Gastroesophageal sphincter (tissue), 4 donors: ENCODE results near the gene HS3ST2. TPM values are rescaled to one million over a fixed set of nuclear protein-coding genes. Genes with fewer than 3 reads are reported as not detected.

Source experiments
- ATAC-seq: fragments of 150-250 bp; one replicate; pipeline ENCODE4 v1.9.1; 2016; ENCODE audit warnings: mild to moderate bottlenecking, moderate library complexity
- H3K27ac ChIP-seq, 4 donors: fragments of 200-600 bp; sonication (generic) in 3 of 4; 1 replicate in 3 of 4; 2 replicates in 1 of 4; pipeline ENCODE4 v1.5.1; 2016 to 2019
- H3K27me3 ChIP-seq: fragments of 200-600 bp; sonication (generic); one replicate; pipeline ENCODE4 v1.5.1; 2019
- H3K36me3 ChIP-seq, 2 donors: fragments of 200-600 bp; sonication (generic); one replicate each; pipeline ENCODE4 v1.5.1; 2019; ENCODE audit warnings: control low read depth in 1 of 2
- H3K4me1 ChIP-seq, 3 donors: fragments of 200-600 bp; sonication (generic); 1 replicate in 2 of 3; 2 replicates in 1 of 3; pipeline ENCODE4 v1.5.1; 2016 to 2019; ENCODE audit warnings: control low read depth in 2 of 3
- H3K4me3 ChIP-seq, 2 donors: fragments of 200-600 bp; sonication (generic); one replicate each; pipeline ENCODE4 v1.5.1; 2019; ENCODE audit warnings: mild to moderate bottlenecking in 1 of 2, moderate library complexity in 1 of 2
- H3K9me3 ChIP-seq, 3 donors: fragments of 200-600 bp; sonication (generic); one replicate each; pipeline ENCODE4 v1.5.1; 2017 to 2019; ENCODE audit warnings: control low read depth in 2 of 3
- EP300 ChIP-seq: sonication (generic); formaldehyde crosslinking; IDR thresholded peaks from one replicate; pipeline ENCODE4 v1.6.1; 2017; ENCODE audit warnings: antibody characterized with exemption, mild to moderate bottlenecking
- POLR2A ChIP-seq, 2 donors: fragments of 450-650 bp; IDR thresholded peaks; one replicate each; pipeline ENCODE4 v1.6.1; 2017; ENCODE audit warnings: antibody characterized with exemption in 2 of 2, mild to moderate bottlenecking in 2 of 2, moderate library complexity in 1 of 2
- POLR2AphosphoS5 ChIP-seq: sonication (generic); formaldehyde crosslinking; IDR thresholded peaks from one replicate; pipeline ENCODE4 v1.6.1; 2017; ENCODE audit warnings: antibody characterized with exemption
- WGBS, 2 donors: methylation state at CpG; one replicate each; pipeline ENCODE4 v1.1.5; 2018; ENCODE audit warnings: low coverage in 1 of 2; 5-methylcytosine and 5-hydroxymethylcytosine counted together
- total RNA-seq, 4 donors: library from RNA; depleted of rRNA; stranded (reverse); fragments of >200 nt; gene quantifications; one replicate each; pipeline ENCODE4 v1.1.0, GENCODE V29; 2016
- TF ChIP-seq, protein P1 (sequence below), 4 experiments: fragments of 200-600 bp in 2 of 4; fragments of 450-650 bp in 2 of 4; sonication (generic) in 1 of 4; IDR thresholded peaks; one replicate each; pipeline ENCODE4 v1.5.1; 2017 to 2019; ENCODE audit warnings: antibody characterized with exemption in 4 of 4, mild to moderate bottlenecking in 2 of 4, moderate library complexity in 2 of 4

The HS3ST2 gene
- total RNA-seq, 4 donors from 2014 or later = 0.66 to 2.0 (median 1.7) TPM

DNA sequence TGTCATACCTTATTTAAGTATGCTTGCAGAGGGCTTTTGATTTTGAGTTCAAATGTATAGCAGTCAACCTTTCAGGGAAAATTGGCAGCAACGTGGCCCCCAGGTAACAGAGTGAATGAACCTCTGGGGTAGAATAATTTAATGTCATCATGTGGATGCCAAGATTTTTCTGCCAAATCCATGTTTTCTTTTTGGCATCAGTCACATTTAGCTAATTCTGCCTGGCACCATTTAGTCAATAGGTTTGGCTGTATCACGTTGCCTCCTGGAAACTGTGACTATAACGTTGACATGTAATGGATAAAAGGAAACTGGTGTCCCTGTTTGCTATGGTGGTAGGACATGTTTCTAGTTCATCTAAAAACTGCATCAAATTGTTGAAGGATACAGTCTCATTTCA, 115.5 kb downstream of the HS3ST2 start:
- Histone ChIP-seq H3K9me3 (no peaks in the 10 kb centered on the region), H3K27me3 (peaks cover 40% of the 10 kb centered on the region), H3K4me1 (no peaks in the 10 kb centered on the region), H3K36me3 (no peaks in the 10 kb centered on the region), H3K4me3 (no peak overlapping the region), H3K27ac (no peak overlapping the region)
- TF ChIP-seq POLR2AphosphoS5 (no peak), POLR2A (IDR thresholded peaks at IDR 0.05) (no peak), EP300 (no peak)
- TF ChIP-seq, protein P1, sequence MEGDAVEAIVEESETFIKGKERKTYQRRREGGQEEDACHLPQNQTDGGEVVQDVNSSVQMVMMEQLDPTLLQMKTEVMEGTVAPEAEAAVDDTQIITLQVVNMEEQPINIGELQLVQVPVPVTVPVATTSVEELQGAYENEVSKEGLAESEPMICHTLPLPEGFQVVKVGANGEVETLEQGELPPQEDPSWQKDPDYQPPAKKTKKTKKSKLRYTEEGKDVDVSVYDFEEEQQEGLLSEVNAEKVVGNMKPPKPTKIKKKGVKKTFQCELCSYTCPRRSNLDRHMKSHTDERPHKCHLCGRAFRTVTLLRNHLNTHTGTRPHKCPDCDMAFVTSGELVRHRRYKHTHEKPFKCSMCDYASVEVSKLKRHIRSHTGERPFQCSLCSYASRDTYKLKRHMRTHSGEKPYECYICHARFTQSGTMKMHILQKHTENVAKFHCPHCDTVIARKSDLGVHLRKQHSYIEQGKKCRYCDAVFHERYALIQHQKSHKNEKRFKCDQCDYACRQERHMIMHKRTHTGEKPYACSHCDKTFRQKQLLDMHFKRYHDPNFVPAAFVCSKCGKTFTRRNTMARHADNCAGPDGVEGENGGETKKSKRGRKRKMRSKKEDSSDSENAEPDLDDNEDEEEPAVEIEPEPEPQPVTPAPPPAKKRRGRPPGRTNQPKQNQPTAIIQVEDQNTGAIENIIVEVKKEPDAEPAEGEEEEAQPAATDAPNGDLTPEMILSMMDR (IDR thresholded peaks at IDR 0.05) = no peak
- WGBS, 2 donors = 48 to 52% methylated on average over 2 to 3 of the region's 3 CpGs
- no peak for ATAC-seq

DNA sequence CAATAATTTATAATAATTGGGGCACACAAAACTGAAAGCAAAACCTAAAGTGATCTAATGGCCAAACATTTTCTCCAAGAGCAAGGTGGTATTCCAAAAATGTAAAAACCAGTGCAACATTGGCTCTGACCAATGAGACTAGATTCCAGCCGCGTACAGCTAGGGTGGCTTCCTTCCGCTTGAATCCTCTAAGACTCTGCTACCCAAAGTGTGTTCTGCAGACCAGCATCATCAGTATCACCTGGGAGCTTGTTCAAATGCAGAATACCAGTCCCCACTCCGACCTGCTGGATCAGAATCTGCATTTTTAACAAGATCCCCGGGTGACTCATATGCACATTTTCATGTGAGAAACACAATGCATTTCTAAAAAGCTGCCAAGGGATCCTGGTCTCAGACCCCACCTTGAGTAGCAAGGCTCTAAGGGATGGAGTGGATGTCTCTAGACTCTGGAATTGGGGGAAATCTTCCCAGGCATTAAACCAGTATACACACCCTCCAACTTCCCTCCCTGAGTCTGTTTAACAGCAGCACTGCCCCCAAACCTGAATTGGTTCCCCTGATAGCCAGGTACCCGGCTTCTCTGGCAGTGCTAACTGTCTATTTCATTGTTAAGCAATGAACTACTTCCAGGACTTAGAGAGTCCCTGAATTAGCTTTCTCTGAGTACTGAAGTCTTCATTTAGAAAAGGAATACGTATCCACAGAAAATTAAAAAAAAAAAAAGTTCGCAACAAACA, 118.2 kb downstream of the HS3ST2 start:
- Histone ChIP-seq H3K36me3 (no peaks in the 10 kb centered on the region), H3K4me3 (no peak overlapping the region), H3K9me3 (no peaks in the 10 kb centered on the region), H3K27ac (no peak overlapping the region), H3K27me3 (peaks cover 32% of the 10 kb centered on the region), H3K4me1 (no peaks in the 10 kb centered on the region)
- TF ChIP-seq, protein P1 (IDR thresholded peaks at IDR 0.05) = no peak
- TF ChIP-seq POLR2AphosphoS5 (no peak), POLR2A (IDR thresholded peaks at IDR 0.05) (no peak), EP300 (no peak)
- WGBS, 2 donors = 26 to 33% methylated on average over 7 of the region's 8 CpGs
- ATAC-seq = no peak

DNA sequence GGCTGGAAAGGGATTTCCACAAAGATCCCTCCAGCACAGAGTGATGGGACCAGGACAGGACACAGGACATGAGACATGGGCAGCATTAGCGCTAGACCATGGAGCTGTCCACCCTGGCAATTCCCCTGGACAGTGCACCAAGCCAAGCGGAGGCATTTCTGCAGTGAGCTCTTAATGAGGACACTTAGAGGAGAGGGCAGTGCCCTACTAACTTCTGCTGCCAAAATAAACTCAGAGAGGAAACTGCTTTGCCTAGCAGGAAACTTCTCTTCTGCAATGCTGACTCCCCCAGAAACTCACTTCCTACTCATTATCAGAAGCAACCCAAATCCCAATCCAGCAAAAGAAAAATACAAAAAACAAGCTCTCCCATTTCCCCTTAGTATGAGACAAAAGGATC, 119.2 kb downstream of the HS3ST2 start:
- no peak for TF ChIP-seq EP300
- TF ChIP-seq, protein P1 (IDR thresholded peaks at IDR 0.05) = no peak
- TF ChIP-seq POLR2AphosphoS5 = no peak
- no peak for TF ChIP-seq POLR2A (IDR thresholded peaks at IDR 0.05)
- WGBS, 2 donors = 10% methylated on average over 2 of the region's 2 CpGs; no CpG with 5 or more reads in 1 of the 2 donors
- Histone ChIP-seq H3K27me3 (peaks cover 32% of the 10 kb centered on the region), H3K9me3 (no peaks in the 10 kb centered on the region), H3K4me1 (no peaks in the 10 kb centered on the region), H3K4me3 (no peak overlapping the region), H3K36me3 (no peaks in the 10 kb centered on the region), H3K27ac (no peak overlapping the region)
- ATAC-seq = no peak

- TF ChIP-seq POLR2A (IDR thresholded peaks at IDR 0.05) = no peak
- TF ChIP-seq POLR2AphosphoS5 = no peak
- TF ChIP-seq, protein P1 (IDR thresholded peaks at IDR 0.05) = no peak
- TF ChIP-seq EP300 = no peak
- Histone ChIP-seq H3K27me3 (peaks cover 32% of the 10 kb centered on the region), H3K27ac (no peak overlapping the region), H3K36me3 (no peaks in the 10 kb centered on the region), H3K4me3 (no peak overlapping the region), H3K9me3 (no peaks in the 10 kb centered on the region), H3K4me1 (no peaks in the 10 kb centered on the region)
- 78% methylated on average over 2 of the region's 2 CpGs; no CpG with 5 or more reads in 1 of the 2 donors for WGBS, 2 donors
- ATAC-seq = no peak
Measured at GRCh38 chr16:22934786-22935185, 120.8 kb downstream of the HS3ST2 start.

DNA sequence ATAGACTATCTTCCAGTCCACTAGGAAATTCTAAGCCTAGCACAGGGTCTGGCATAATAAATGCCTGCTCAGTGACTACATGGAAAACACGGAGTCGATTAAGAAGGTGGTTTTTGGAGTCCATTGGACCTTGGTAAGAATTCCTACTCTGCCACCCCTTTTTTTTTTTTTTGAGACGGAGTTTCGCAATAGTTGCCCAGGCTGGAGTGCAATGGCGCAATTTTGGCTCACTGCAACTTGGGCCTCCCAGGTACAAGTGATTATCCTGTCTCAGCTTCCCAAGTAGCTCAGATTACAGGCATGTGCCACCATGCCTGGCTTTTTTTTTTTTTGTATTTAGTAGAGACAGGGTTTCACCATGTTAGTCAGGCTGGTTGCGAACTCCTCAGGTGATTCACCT, 123.2 kb downstream of the HS3ST2 start:
- no peaks in the 10 kb centered on the region for H3K9me3 ChIP-seq
- no peak overlapping the region for H3K4me3 ChIP-seq
- TF ChIP-seq POLR2AphosphoS5 = no peak
- TF ChIP-seq POLR2A (IDR thresholded peaks at IDR 0.05) = no peak
- TF ChIP-seq, protein P1 (IDR thresholded peaks at IDR 0.05) = no peak
- no peak for TF ChIP-seq EP300
- no peak overlapping the region for H3K27ac ChIP-seq
- no peaks in the 10 kb centered on the region for H3K4me1 ChIP-seq
- no peak for ATAC-seq
- peaks cover 16% of the 10 kb centered on the region for H3K27me3 ChIP-seq
- no peaks in the 10 kb centered on the region for H3K36me3 ChIP-seq
- WGBS, 2 donors = 69 to 81% methylated on average over 5 to 6 of the region's 6 CpGs
